ENCODE measurements around the gene PNKD.

DNA sequence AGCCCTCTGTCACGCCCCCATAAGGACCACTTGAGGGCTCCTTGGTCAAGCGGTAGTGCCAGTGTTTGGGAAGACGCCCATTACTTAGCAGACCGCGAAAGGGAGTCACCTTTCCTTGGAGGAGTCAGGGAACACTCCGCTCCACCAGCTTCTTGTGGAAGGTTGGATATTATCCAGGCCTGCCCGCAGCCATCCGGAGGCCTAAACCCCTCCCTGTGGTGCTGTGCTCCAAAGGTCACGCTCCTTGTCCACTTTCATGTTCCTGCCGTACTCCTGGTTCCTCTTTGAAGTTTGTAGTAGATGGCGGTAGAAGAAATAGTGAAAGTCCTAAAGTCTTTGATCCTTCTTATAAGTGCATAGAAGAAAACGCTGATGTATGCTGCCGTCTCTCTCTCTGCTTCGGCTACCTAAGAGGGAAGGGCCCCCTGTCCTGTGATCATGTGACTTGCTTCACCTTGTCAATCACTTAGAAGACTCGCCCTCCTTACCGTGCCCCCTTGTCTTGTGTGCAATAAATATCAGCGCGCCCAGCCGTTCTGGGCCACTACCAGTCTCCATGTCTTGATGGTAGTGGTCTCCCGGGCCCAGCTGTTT is 84.6 kb downstream of the PNKD start:
- TF ChIP-seq, protein P1, sequence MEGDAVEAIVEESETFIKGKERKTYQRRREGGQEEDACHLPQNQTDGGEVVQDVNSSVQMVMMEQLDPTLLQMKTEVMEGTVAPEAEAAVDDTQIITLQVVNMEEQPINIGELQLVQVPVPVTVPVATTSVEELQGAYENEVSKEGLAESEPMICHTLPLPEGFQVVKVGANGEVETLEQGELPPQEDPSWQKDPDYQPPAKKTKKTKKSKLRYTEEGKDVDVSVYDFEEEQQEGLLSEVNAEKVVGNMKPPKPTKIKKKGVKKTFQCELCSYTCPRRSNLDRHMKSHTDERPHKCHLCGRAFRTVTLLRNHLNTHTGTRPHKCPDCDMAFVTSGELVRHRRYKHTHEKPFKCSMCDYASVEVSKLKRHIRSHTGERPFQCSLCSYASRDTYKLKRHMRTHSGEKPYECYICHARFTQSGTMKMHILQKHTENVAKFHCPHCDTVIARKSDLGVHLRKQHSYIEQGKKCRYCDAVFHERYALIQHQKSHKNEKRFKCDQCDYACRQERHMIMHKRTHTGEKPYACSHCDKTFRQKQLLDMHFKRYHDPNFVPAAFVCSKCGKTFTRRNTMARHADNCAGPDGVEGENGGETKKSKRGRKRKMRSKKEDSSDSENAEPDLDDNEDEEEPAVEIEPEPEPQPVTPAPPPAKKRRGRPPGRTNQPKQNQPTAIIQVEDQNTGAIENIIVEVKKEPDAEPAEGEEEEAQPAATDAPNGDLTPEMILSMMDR (IDR thresholded peaks at IDR 0.05): no peak
- TF ChIP-seq EP300 (IDR thresholded peaks at IDR 0.05): no peak

All from stomach (tissue), 4 donors.